GM12891 (cell line): Measurements from ENCODE around the gene EFTUD2.

Source experiments
- POLR2A ChIP-seq: IDR thresholded peaks from 2 replicates; pipeline ENCODE4 v1.6.1; 2011; ENCODE audit warnings: low read depth, low read length, control low read depth
- POLR2AphosphoS5 ChIP-seq: IDR thresholded peaks from 2 replicates; pipeline ENCODE4 v1.6.1; 2011; ENCODE audit warnings: low read depth, low read length, control low read depth
- POU2F2 ChIP-seq: IDR thresholded peaks from 2 replicates; pipeline ENCODE4 v1.6.1; 2011; ENCODE audit warnings: low read depth, mild to moderate bottlenecking, control low read depth, low read length, moderate library complexity
- SPI1 ChIP-seq: IDR thresholded peaks from 2 replicates; pipeline ENCODE4 v1.6.1; 2011; ENCODE audit warnings: low read depth, low read length, control low read depth
- TAF1 ChIP-seq: IDR thresholded peaks from 2 replicates; pipeline ENCODE4 v1.6.1; 2011; ENCODE audit warnings: low read depth, low read length, control low read depth

- TF ChIP-seq TAF1 (no peak), POLR2AphosphoS5 (no peak), SPI1 (no peak), POLR2A (no peak), POU2F2 (no peak)
Measured at GRCh38 chr17:44927696-44928095, 28.5 kb upstream of the EFTUD2 start.
